HL-60/S4 (cell line): Measurements from ENCODE around the gene PWWP2B.

Experiments used
- in situ Hi-C: fragments of 300-500 bp; cut with MboI; formaldehyde crosslinking; loops from 2 replicates; pipeline ENCODE4 v1.14.3; 2022; ENCODE audit warnings: low sequenced_read_pairs

PWWP2B gene

GRCh38 chr10:132403511-132404168 lies 6.6 kb downstream of the PWWP2B start:
- in situ Hi-C loops, result no loop called here

DNA sequence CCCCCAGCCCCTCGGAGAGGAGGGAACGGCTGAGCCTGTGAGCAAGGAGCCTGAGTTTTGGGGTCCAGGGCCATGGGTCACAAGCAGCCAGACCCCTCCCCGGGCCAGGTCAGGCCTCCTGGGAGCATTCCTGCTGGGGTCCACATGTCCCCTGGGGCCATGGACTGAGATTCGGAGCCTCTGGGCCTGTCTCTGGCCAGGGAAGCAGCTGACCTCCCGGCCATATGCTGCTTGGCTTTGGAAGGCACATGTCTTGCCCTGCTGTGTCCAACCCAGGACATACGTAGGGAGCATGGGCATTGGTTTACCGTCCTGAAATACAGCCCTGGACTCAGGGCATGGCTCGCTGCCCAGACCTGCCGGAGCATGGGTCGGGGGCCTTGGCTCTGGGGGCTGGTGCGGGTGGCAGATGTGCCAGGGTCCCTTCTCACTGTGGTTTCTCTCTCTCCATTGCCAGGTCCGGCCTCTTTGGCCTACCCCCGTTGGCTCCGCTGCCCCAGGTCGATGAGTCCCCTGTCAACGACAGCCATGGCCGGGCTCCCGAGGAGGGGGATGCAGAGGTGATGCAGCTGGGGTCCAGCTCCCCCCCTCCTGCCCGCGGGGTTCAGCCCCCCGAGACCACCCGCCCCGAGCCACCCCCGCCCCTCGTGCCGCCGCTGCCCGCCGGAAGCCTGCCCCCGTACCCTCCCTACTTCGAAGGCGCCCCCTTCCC lies 7.3 kb downstream of the PWWP2B start:
- in situ Hi-C loops, result no loop called here

DNA sequence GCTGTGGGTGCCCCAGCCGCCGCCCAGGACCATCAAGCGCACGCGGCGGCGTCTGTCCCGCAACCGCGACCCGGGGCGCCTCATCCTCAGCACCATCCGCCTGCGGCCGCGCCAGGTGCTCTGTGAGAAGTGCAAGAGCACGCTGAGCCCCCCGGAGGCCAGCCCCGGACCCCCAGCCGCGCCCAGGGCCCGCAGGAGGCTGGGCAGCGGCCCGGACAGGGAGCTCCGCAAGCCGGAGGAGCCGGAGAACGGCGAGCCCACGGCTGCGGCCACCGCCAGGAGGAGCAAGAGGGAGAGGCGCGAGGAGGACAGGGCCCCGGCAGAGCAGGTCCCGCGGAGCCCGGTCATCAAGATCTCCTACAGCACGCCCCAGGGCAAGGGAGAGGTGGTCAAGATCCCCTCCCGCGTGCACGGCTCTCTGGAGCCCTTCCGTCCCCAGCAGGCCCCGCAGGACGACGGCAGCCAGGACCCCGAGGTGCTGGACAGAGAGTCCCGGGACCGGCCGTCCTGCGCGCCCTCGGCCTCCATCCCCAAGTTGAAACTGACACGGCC lies 8.0 kb downstream of the PWWP2B start:
- in situ Hi-C loops, result no loop called here

DNA sequence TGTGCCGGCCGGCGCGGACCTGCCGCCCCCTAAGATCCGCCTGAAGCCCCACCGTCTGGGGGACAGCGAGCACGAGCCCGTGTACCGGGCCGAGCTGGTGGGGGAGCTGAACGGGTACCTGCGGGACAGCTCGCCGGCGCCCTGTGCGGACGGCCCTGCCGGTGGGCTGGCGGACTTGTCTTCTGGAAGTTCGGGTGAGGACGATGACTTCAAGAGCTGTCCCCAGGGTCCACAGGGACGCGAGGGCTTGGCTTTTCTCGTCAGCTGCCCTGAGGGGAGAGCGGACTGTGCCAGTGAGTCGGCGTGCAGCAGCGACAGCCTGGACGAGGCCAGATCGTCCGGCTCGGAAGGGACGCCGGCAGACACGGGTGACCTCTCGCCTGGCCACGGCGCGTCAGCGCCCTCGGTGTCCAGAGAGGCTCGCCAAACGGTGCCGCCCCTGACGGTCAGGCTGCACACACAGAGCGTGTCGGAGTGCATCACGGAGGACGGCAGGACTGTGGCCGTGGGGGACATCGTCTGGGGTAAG lies 8.5 kb downstream of the PWWP2B start:
- in situ Hi-C loops, result no loop called here

- in situ Hi-C loops, result no loop called here
These were observed 9.2 kb downstream of the PWWP2B start for GRCh38 chr10:132406181-132406580.

DNA sequence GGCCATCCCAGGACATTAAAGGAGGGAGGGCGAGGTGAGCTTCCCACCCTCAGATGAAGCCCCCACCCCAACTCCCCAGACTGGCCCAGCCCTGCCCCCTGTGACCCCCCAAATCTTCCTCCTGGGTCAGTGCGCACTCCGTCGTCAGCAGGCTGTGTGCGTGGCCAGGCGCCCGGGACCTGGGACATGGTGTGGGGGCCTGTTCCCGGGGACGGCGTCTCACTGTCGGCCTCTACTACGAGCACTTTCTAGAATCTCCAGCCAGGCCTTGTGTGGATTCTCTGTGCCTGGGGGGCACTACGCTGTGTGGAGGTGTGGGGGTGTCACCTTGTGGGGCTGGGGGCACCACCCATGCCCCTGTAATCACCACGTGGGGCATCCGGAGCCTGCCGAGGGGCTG lies 9.8 kb downstream of the PWWP2B start:
- in situ Hi-C loops, result no loop called here

DNA sequence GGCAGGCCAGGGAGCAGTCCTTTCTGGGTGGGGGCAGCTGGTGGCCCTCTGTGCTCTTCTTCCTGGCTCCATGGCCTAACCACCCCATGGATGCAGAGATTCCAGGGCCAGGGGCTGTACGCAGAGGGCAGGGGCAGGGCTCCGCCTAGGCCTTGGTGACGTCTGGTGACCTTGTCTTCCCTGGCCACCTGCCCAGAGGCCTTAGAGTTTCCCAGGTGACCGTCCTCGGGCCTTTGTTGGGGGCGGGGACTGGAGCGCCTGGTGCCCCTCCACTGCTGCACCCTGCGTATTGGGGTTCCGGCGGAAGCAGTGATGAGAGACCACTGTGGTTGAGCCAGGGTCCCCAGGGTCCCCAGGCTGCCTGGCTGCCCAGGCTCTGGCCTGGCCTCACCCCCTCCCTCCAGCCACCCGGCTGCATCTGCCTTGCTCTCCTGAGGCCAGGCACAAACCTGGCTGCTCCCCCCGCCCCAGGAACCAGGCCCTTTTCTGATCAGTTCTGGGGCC lies 10.3 kb downstream of the PWWP2B start:
- in situ Hi-C loops, result no loop called here

DNA sequence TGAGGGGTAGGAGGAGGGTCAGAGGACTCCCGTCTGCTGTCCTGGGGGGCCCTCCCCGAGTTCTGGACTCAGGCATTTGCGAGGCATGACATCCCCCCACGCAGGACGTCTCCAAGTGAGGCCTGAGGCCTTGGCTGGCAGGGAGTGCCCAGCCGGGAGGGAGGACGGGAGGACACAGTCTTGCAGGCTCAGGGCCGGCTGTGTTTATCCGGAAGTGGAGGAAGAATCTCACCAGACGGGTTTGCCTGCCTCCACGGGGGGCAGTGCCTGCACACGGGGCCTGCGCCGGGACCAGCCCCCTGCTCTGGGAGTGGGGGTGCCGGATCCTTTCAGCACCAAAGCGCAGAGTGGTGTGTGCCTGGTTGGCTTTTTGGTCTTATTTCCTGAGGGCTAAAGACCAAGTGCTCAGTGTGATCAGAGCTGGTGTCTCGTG lies 10.9 kb downstream of the PWWP2B start:
- in situ Hi-C loops, result no loop called here

DNA sequence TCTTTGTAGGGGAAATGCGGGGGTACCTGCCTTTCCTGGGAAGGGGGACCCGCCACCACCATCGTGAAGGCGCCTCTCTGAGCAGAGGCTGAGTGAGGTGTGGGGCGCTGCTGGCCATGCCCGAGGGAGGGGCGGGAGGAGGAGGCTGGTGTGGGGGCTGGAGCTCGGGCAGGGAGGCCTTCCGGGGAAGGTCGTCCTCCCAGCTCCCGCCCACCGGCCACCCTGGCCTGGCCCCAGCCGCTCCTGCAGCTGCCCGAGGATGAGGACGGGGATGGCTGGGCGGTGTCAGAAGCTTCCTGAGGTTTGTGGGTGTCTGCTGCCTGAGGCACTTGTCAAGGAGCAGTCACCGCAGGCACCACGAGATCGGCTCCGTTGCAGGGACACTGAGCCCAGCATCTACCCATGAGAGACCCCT lies 11.4 kb downstream of the PWWP2B start:
- in situ Hi-C loops, result no loop called here

GRCh38 chr10:132408823-132409666 lies 12.0 kb downstream of the PWWP2B start:
- in situ Hi-C loops, result no loop called here

DNA sequence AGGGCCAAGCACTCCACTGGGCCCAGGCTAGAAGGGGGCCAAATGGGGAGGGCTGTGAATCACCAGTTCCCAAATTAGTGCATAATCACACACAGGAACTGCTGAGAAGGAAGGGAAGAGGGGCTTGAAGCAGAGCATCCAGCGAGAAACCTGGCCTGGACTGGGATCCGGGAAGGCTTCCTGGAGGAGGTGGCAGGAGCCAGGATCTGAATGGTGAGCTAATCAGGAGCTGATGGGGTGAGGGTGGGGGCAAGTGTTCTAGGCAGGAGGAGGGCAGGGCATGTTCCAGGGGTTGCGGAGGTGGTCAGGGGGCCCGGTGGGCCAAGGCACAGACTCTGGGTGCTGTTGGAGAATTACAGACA lies 12.6 kb downstream of the PWWP2B start:
- in situ Hi-C loops, result no loop called here

- in situ Hi-C loops, result no loop called here
These were observed 13.2 kb downstream of the PWWP2B start for GRCh38 chr10:132410056-132410778.

DNA sequence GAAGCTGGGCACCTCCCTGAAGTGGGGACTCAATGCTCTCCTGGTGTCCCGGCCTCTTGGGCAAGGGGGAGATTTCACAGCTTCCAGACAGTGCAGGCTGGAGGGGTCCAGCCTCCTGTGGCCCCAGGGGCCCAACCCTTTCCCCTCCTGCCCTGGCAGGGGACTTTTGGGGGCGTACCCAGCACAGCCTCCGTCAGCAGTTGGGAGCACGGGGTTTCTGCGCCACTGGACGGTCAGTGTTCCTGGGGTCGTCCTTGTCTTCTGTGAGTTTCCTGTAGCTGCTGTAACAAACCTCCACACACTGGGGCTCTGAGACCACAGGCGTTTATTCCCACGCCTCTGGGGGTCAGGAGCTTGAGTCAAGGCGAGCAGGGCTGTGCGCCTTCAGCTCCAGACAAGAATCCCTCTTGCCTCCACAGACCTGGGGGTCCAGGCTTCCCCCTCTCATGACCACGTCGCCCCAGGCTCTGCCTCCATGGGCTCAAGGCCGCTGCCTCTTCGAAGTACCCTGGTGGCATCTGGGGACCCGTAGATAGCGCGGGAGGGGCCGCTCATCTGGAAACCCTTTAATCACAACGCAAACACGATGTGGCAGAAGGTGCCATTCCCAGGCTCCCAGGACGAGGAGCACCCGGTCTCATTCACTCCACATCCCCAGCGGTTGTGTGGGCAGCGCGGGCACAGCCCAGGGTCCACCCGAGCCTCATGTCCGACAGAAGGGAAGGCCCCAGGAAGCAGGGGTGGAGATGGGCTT lies 14.0 kb downstream of the PWWP2B start:
- in situ Hi-C loops, result no loop called here

DNA sequence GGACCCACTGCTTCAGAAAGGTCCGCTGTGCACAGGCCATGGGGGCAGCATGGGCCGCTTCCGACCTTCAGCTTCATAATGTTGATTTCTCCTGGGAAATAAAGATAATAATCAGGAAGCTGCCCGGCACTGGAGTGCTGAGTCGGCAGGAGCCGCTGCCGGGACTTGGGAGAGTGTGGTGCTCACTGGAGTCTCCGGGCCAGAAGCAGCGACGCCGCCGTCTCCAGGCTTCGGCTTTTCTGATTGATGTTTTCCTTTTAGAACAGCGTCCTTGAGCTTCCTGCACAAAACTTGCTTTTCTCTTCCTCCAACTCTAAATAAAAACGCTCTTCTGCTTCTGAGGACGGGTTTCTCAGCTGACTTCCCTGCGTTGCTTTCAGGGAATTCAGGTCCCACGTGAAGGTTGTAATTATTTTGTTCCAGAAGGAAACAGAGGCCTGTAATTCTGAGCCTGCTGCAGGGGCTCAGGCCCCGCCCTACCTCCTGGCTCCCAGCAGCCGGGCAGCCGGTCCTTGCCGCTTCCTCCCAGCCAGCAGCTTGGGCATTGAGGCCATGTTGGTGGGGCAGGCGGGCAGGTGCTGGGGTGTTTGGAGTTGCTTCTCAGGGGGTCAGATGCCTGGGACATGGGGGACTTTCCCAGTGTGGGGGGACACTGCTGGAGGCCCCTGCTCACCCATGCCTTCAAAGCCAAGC lies 14.7 kb downstream of the PWWP2B start:
- in situ Hi-C loops, result no loop called here

- in situ Hi-C loops, result no loop called here
These were observed 15.6 kb downstream of the PWWP2B start for GRCh38 chr10:132412316-132413192.

- in situ Hi-C loops, result no loop called here
These were observed 16.5 kb downstream of the PWWP2B start for GRCh38 chr10:132413226-132414205.
